ENCODE measurements around the gene SKI. TPM values are rescaled to one million over a fixed set of nuclear protein-coding genes. Genes with fewer than 3 reads are reported as not detected.

The SKI gene
- total RNA-seq, 1 experiment from 2014 or later: 89.5 TPM

DNA sequence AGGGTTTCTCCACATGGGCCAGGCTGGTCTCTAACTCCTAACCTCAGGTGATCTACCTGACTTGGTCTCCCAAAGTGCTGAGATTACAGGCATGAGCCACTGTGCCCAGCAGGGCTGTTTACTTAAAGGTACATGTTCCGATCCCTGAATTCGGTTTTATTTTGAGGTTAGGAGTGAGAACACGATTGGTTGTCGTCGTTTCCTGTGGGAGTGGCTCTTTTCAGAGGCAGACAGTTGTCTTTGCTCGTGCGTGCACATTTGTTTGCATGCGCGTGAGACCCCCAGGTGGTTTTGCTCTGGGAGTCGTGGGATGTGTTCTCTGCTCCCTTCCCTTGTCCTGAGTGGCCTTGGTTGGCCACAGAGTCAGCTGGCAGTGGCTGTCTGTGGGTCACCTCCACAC is 60.2 kb downstream of the SKI start:
- Mint-ChIP-seq H3K4me1 (peaks cover 22 to 43% of the 10 kb centered on the region in 2 experiments), H3K27ac (peak overlapping the region in 2 of 3 experiments; percentile 40 to 53; a peak in 3 of 7 replicates), H3K36me3 (ENCODE audit: insufficient read depth in 1 of 3, low read depth in 3 of 3) (peaks cover 0 to 4% (median 3%) of the 10 kb centered on the region in 3 experiments; a peak in 2 of 7 replicates), H3K27me3 (ENCODE audit: low read depth) (no peaks in the 10 kb centered on the region; the same call in 1 of the 2 replicates), H3K4me3 (0 out of 5 replicates have a peak overlapping the region, but pooled peaks of 1 of the 2 experiments have one; percentile 35), H3K9me3 (no peaks in the 10 kb centered on the region; a peak in 1 of 5 replicates)
- Histone ChIP-seq H2BK20ac (ENCODE audit: low read depth, low read length, poor library complexity, severe bottlenecking) (no peak overlapping the region), H4K8ac (replicated peaks; ENCODE audit: insufficient read length, low read depth, low read length) (no peak overlapping the region), H4K5ac (ENCODE audit: insufficient read length, low read depth, low read length) (no peak overlapping the region), H4K20me1 (ENCODE audit: control insufficient read depth, insufficient read depth, insufficient read length) (peaks cover 3% of the 10 kb centered on the region), H3T11ph (ENCODE audit: low read length) (no peak overlapping the region), H3K14ac (ENCODE audit: insufficient read depth, low read length) (no peak overlapping the region), H2BK120ac (ENCODE audit: low read depth, low read length, poor library complexity, severe bottlenecking) (no peak overlapping the region), H3K23me2 (ENCODE audit: insufficient read length, low read depth, low read length, poor library complexity, severe bottlenecking) (no peaks in the 10 kb centered on the region), H3K18ac (ENCODE audit: insufficient read length, low read depth, low read length) (no peak overlapping the region), H3K27ac (ENCODE audit: insufficient read length, low read depth, low read length) (no peak overlapping the region), H2AK5ac (ENCODE audit: insufficient read length, low read length) (no peak overlapping the region), H4K91ac (ENCODE audit: insufficient read length, low read depth, low read length) (no peak overlapping the region), H2BK5ac (ENCODE audit: insufficient read length, low read length) (no peak overlapping the region), H3K79me2 (ENCODE audit: insufficient read depth, low read length) (peaks cover 24% of the 10 kb centered on the region; the same call in 1 of the 2 replicates), H3K56ac (ENCODE audit: insufficient read length, low read depth, low read length) (no peak overlapping the region), H3K79me1 (ENCODE audit: insufficient read depth, low read depth, low read length, poor library complexity, severe bottlenecking) (peaks cover 5% of the 10 kb centered on the region), H3K27me3 (ENCODE audit: insufficient read depth, low read length) (no peaks in the 10 kb centered on the region), H2AFZ (ENCODE audit: low read length) (no peak overlapping the region), H3K4me1 (ENCODE audit: insufficient read depth, low read length) (no peaks in the 10 kb centered on the region; the same call in 1 of the 2 replicates), H2BK15ac (ENCODE audit: low read depth, low read length) (no peak overlapping the region), H3K9ac (ENCODE audit: extremely low read depth, insufficient read length, low read length) (no peak overlapping the region), H3K23ac (ENCODE audit: insufficient read length, low read depth, low read length) (no peak overlapping the region), H2BK12ac (ENCODE audit: insufficient read length, low read depth, low read length) (no peak overlapping the region), H3K9me3 (ENCODE audit: control insufficient read depth, low read depth, low read length) (no peaks in the 10 kb centered on the region), H3K4me2 (ENCODE audit: insufficient read depth, insufficient read length, low read length) (no peak overlapping the region), H3K4ac (ENCODE audit: low read depth, low read length) (no peak overlapping the region)
- no peak for DNase-seq
- no CpG with 5 or more reads among the region's 10 CpGs for WGBS (ENCODE audit: extremely low coverage, insufficient read length, low lambda C conversion rate)
- TF ChIP-seq, protein P1, sequence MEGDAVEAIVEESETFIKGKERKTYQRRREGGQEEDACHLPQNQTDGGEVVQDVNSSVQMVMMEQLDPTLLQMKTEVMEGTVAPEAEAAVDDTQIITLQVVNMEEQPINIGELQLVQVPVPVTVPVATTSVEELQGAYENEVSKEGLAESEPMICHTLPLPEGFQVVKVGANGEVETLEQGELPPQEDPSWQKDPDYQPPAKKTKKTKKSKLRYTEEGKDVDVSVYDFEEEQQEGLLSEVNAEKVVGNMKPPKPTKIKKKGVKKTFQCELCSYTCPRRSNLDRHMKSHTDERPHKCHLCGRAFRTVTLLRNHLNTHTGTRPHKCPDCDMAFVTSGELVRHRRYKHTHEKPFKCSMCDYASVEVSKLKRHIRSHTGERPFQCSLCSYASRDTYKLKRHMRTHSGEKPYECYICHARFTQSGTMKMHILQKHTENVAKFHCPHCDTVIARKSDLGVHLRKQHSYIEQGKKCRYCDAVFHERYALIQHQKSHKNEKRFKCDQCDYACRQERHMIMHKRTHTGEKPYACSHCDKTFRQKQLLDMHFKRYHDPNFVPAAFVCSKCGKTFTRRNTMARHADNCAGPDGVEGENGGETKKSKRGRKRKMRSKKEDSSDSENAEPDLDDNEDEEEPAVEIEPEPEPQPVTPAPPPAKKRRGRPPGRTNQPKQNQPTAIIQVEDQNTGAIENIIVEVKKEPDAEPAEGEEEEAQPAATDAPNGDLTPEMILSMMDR (conservative IDR thresholded peaks at IDR 0.05): no peak
